A673 (cell line): ENCODE results near the gene TAS2R16. TPM values are rescaled to one million over a fixed set of nuclear protein-coding genes. Genes with fewer than 3 reads are reported as not detected.

ENCODE experiments used
- BruUV-seq: library from RNA; stranded (reverse); fragments of 400-500 nt; replicated peaks from 2 replicates; lab custom pipeline; 2021; lab: Mats Ljungman, UMichigan
- CTCF ChIA-PET: fragments of 300-600 bp; sonication (Branson Sonifier 250); formaldehyde crosslinking; loops from one replicate; lab custom pipeline; 2022; ENCODE audit warnings: antibody characterized with exemption; lab: Charles Lee
- POLR2A ChIA-PET: fragments of 300-600 bp; sonication (Branson Sonifier 250); formaldehyde crosslinking; loops from one replicate; lab custom pipeline; 2022; ENCODE audit warnings: antibody characterized with exemption; ENCODE audit not compliant: low non-redundant PET; lab: Charles Lee
- DNase-seq: peaks from one replicate; pipeline ENCODE4 v3.0.0-alpha.2; 2015; ENCODE audit warnings: low spot score
- H3K27ac ChIP-seq: fragments of 200-600 bp; sonication (generic); 2 replicates; pipeline ENCODE4 v1.5.1; 2016; ENCODE audit warnings: mixed run types, low read depth, mild to moderate bottlenecking, mixed read lengths, antibody characterized with exemption, low read length; ENCODE audit not compliant: poor library complexity, severe bottlenecking
- H3K27me3 ChIP-seq: fragments of 200-600 bp; sonication (generic); replicated peaks from 2 replicates; pipeline ENCODE4 v1.6.1; 2017; ENCODE audit warnings: mixed run types, low read depth, mild to moderate bottlenecking, mixed read lengths, antibody characterized with exemption, low read length; ENCODE audit not compliant: insufficient read depth, poor library complexity
- H3K36me3 ChIP-seq: fragments of 200-600 bp; sonication (generic); 2 replicates; pipeline ENCODE4 v1.6.1; 2016; ENCODE audit warnings: mixed run types, mild to moderate bottlenecking, mixed read lengths, antibody characterized with exemption, low read length; ENCODE audit not compliant: insufficient read depth, poor library complexity, severe bottlenecking
- H3K4me1 ChIP-seq: fragments of 200-600 bp; sonication (generic); 2 replicates; pipeline ENCODE4 v1.6.1; 2017; ENCODE audit warnings: mixed run types, mild to moderate bottlenecking, mixed read lengths, antibody characterized with exemption, low read length; ENCODE audit not compliant: insufficient read depth, poor library complexity, severe bottlenecking
- H3K4me3 ChIP-seq: fragments of 200-600 bp; sonication (generic); 2 replicates; pipeline ENCODE4 v1.5.1; 2016; ENCODE audit warnings: low read depth, mixed run types, mild to moderate bottlenecking, mixed read lengths, low read length; ENCODE audit not compliant: poor library complexity, severe bottlenecking
- H3K9me3 ChIP-seq: fragments of 200-600 bp; sonication (generic); 2 replicates; pipeline ENCODE4 v1.6.1; 2016; ENCODE audit warnings: mixed run types, low read depth, mild to moderate bottlenecking, mixed read lengths, antibody characterized with exemption, low read length; ENCODE audit not compliant: poor library complexity, severe bottlenecking
- EZH2 ChIP-seq: fragments of 200-600 bp; sonication (generic); IDR thresholded peaks from 2 replicates; pipeline ENCODE4 v1.6.1; 2017; ENCODE audit warnings: borderline replicate concordance, low read depth, mild to moderate bottlenecking, mixed read lengths, antibody characterized with exemption, low read length; ENCODE audit not compliant: poor library complexity, severe bottlenecking
- intact Hi-C: fragments of 100-400 bp; cut with micrococcal nuclease; formaldehyde crosslinking; loops from one replicate; pipeline ENCODE4 v1.10.0; 2022; ENCODE audit not compliant: unreplicated experiment
- total RNA-seq: library from RNA; stranded (reverse); gene quantifications from 2 replicates; pipeline ENCODE4 v1.2.3, GENCODE V29; 2021
- TF ChIP-seq, protein P1 (sequence below): fragments of 300-800, 200-600 bp; sonication (generic); conservative IDR thresholded peaks from 2 replicates; pipeline ENCODE4 v1.5.1; 2017; ENCODE audit warnings: low read depth, mild to moderate bottlenecking, antibody characterized with exemption, low read length, moderate library complexity, mixed read lengths

Gene TAS2R16
- total RNA-seq, 1 experiment from 2014 or later: not detected

DNA sequence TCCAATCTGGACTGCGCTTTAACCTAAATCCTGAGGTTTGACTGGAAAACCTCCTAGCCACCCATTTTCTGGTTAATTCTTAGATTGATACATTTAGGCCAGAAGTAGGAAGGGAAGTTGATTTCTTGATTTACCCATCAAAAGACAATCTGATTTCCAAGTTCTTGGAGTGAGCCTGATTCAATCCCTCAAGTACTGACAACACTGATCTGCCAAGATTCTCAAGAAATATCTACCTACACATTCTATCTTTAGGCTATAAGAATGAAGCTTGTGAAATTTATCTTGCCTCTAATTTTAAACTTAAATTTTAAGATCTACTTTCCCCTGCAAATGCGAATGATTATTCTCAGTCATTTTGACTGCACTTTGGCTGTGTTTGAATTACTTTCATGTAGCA, 5.9 kb downstream of the TAS2R16 start:
- DNase-seq: no peak
- TF ChIP-seq, protein P1, sequence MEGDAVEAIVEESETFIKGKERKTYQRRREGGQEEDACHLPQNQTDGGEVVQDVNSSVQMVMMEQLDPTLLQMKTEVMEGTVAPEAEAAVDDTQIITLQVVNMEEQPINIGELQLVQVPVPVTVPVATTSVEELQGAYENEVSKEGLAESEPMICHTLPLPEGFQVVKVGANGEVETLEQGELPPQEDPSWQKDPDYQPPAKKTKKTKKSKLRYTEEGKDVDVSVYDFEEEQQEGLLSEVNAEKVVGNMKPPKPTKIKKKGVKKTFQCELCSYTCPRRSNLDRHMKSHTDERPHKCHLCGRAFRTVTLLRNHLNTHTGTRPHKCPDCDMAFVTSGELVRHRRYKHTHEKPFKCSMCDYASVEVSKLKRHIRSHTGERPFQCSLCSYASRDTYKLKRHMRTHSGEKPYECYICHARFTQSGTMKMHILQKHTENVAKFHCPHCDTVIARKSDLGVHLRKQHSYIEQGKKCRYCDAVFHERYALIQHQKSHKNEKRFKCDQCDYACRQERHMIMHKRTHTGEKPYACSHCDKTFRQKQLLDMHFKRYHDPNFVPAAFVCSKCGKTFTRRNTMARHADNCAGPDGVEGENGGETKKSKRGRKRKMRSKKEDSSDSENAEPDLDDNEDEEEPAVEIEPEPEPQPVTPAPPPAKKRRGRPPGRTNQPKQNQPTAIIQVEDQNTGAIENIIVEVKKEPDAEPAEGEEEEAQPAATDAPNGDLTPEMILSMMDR: no peak
- no peak for TF ChIP-seq EZH2
- H3K4me3 ChIP-seq: no peak overlapping the region
- ChIA-PET CTCF (no interaction called here), POLR2A (no interaction called here)
- H3K36me3 ChIP-seq: no peaks in the 10 kb centered on the region
- H3K27ac ChIP-seq: peak overlapping the region; percentile 76
- intact Hi-C loops: no loop called here
- H3K9me3 ChIP-seq: no peaks in the 10 kb centered on the region
- no peaks in the 10 kb centered on the region for H3K27me3 ChIP-seq
- no TSS peak for BruUV-seq
- H3K4me1 ChIP-seq: peaks cover 8% of the 10 kb centered on the region

DNA sequence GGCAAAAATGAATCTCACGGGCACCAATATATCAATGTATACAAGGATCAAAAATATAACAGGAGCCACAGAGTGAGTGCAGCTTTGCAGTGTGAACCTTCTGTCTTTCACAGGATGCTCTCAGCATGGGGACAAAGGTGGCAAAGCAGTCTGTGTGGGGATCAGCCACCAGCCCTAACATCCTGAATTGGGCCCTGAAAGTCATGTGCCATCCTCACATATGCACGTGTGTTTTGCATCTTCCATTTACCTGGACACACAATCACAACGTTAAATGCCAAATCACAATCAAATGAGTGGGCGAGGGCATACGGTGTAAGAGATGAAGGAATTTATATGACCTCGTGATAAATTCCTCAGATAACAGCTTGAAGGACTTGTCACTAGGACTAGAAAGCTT, 6.5 kb downstream of the TAS2R16 start:
- H3K27ac ChIP-seq: peak overlapping the region; percentile 76
- ChIA-PET CTCF (no interaction called here), POLR2A (no interaction called here)
- intact Hi-C loops: no loop called here
- H3K4me3 ChIP-seq: no peak overlapping the region
- TF ChIP-seq, protein P1: no peak
- no peak for TF ChIP-seq EZH2
- no TSS peak for BruUV-seq
- no peaks in the 10 kb centered on the region for H3K27me3 ChIP-seq
- H3K4me1 ChIP-seq: peaks cover 8% of the 10 kb centered on the region
- no peak for DNase-seq
- no peaks in the 10 kb centered on the region for H3K9me3 ChIP-seq
- no peaks in the 10 kb centered on the region for H3K36me3 ChIP-seq

DNA sequence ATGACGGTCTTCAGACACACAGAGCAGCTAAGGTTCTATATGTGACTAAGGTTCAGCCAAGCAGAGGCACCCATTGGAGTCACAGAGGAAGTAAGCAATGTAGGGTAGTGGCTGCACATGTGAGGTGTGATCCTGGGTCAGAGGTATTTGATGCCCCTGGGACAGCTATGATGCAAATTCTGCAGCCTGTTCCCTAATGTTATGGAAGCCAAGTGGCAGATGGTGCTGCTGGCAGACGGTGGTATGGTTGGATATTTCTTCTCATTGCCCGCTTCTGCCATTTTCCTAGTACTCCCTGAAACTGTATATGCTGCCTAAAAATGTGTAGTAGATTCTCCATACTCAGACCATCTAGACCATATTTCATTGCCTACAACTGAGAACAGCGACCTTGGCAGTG, 7.2 kb downstream of the TAS2R16 start:
- H3K4me1 ChIP-seq: peaks cover 15% of the 10 kb centered on the region
- peak overlapping the region; percentile 4 for H3K27ac ChIP-seq
- intact Hi-C loops: no loop called here
- H3K27me3 ChIP-seq: no peaks in the 10 kb centered on the region
- H3K36me3 ChIP-seq: no peaks in the 10 kb centered on the region
- no peaks in the 10 kb centered on the region for H3K9me3 ChIP-seq
- no peak for TF ChIP-seq EZH2
- TF ChIP-seq, protein P1: no peak
- no peak for DNase-seq
- CTCF ChIA-PET: no interaction called here
- H3K4me3 ChIP-seq: no peak overlapping the region
- no TSS peak for BruUV-seq
- POLR2A ChIA-PET: no interaction called here
